Activated CD4-positive, alpha-beta memory T cell treated with anti-CD3 and anti-CD28 coated beads, Interleukin-2, amount 10 ng/mL, durations not matched to agents 7 days and 5 days (primary cell): Measurements from ENCODE around the gene KREMEN2. TPM values are rescaled to one million over a fixed set of nuclear protein-coding genes. Genes with fewer than 3 reads are reported as not detected.
A peak's percentile ranks its signal among the peaks of the same experiment; 100 is the strongest.

Source experiments
- CTCF ChIA-PET: fragments of 350-600 bp; sonication (Branson Sonifier 250); formaldehyde crosslinking; loops from one replicate; lab custom pipeline; 2021; ENCODE audit warnings: antibody characterized with exemption, inconsistent platforms; lab: Charles Lee
- POLR2A ChIA-PET: fragments of 350-600 bp; sonication (Branson Sonifier 250); formaldehyde crosslinking; loops from one replicate; lab custom pipeline; 2021; ENCODE audit warnings: antibody characterized with exemption; lab: Charles Lee
- DNase-seq: peaks from one replicate; pipeline ENCODE4 v3.0.0-alpha.2; 2020
- H3K27ac Mint-ChIP-seq: one replicate; pipeline ENCODE4 v1.8.0; 2021; ENCODE audit warnings: mild to moderate bottlenecking, mixed read lengths
- H3K27me3 Mint-ChIP-seq: one replicate; pipeline ENCODE4 v1.8.0; 2021; ENCODE audit warnings: mixed read lengths
- H3K36me3 Mint-ChIP-seq: one replicate; pipeline ENCODE4 v1.8.0; 2021; ENCODE audit warnings: low read depth, mixed read lengths
- H3K4me1 Mint-ChIP-seq: one replicate; pipeline ENCODE4 v1.8.0; 2021; ENCODE audit warnings: mixed read lengths
- H3K4me3 Mint-ChIP-seq: one replicate; pipeline ENCODE4 v1.8.0; 2021; ENCODE audit warnings: mild to moderate bottlenecking, mixed read lengths
- H3K9me3 Mint-ChIP-seq: one replicate; pipeline ENCODE4 v1.8.0; 2021; ENCODE audit warnings: mixed read lengths
- total RNA-seq, 2 experiments: library from RNA; stranded (reverse); gene quantifications; one replicate each; pipeline ENCODE4 v1.2.3, GENCODE V29; 2021

KREMEN2 gene
- total RNA-seq, 2 experiments from 2014 or later: not detected

DNA sequence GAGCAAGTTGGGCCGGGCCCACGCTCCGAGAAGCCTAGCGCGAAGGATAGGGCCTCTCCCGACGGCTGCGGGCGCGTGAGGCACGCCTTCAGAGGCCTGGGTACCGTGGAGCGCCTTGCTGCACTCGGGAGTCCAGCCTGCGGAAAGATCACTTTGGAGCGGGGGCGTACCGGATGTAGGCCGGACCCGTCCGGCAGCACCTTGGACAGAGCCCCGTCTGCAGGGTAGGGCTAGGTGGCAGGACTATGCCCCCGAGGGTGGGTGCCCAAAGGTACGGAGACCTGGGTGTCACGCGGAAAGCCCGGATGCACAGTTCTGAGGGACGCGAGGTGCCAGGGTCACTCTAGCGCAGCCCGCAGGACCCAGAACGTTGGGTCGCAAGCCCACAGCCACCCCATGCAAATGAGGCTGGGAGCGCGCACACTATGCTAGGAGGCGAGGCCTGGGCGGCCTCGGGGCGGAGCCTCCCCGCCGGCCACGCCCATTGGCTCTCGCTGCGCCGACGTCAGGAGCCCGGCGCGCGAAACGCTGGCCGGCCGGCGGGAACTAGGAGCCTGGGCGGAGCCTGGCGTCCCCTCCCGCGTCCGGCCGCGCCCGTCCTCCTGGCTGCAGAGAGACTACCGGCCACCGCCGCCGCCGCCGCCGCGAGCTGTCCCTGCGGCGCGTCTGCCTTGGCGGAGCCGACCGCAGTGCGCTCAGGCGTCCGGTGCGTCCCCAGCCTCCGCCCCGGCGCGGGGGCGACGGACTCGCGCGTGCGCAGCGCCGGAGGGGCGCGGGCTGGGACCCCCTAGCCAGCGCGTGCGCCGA is 4.9 kb downstream of the KREMEN2 start, which contains the start of gene PAQR4:
TSS of gene PAQR4 (plus strand) at position 611 of the 807 bp plus-strand sequence. CDS start 327 bp downstream, outside the sequence.
- DNase-seq: peak; percentile 88
- Mint-ChIP-seq H3K36me3 (peaks cover 22% of the 10 kb centered on the region), H3K27ac (peak within 1 kb of the TSS; percentile 71), H3K4me1 (peaks cover 42% of the 10 kb centered on the region), H3K4me3 (peak within 1 kb of the TSS; percentile 76), H3K27me3 (peaks cover 23% of the 10 kb centered on the region), H3K9me3 (no peaks in the 10 kb centered on the region)
- CTCF ChIA-PET: interaction anchor here (1.3 to 1.6 kb wide), 6 partner anchors 10 to 166 kb away, joined by 5 to 31 read pairs (median 6); partner anchors contain the start of genes FLYWCH1, PKMYT1 and ZNF213
- POLR2A ChIA-PET: interaction anchor here (0.6 to 4.1 kb wide), 15 partner anchors 11 to 215 kb away, joined by 3 to 107 read pairs (median 3); partner anchors contain the start of genes PKMYT1 and TNFRSF12A

DNA sequence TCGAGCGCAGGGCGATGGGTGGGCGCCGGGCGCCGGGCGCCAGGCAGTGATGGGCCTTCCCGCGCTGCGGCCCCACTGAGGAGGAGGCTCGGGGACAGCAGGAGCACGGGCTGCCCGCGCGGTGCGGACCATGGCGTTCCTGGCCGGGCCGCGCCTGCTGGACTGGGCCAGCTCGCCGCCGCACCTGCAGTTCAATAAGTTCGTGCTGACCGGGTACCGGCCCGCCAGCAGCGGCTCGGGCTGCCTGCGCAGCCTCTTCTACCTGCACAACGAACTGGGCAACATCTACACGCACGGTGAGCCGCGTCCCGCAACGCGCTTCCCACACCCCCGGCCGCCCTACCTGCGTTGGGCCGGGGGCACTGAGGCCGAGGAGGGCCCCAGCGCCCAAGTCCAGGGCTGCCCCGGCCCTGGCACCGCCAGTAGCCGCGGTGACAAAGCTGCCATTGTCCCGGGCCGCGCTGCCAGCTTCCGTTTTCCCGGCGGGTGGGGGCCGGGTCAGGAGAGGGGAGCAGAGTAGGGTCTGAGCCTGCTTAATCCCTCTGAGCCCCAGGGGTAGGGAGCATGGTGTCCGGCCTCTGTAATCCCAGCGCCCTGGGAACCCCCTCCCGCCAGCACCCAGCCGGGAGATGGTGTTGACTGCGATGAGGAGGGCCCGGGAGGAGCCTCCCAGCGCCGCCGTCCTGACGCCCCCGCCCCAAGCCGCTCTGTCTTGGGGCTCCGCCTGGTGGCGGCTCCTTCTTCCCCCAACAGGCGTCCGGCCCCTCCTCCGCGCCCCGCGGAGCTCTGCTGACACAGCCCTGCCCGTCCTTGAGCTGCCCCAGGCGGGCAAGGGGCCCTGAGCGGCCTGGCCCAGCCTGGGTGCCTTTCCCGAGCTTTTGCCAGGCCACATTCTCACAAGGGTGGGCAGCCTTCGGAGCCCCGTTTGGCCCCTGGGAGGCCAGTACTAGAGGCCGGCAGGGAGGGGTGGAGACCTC is 5.8 kb downstream of the KREMEN2 start:
- peaks cover 21% of the 10 kb centered on the region for H3K27me3 Mint-ChIP-seq
- ChIA-PET POLR2A (interaction anchor here (0.6 to 4.1 kb wide), 19 partner anchors 10 to 216 kb away, joined by 3 to 107 read pairs (median 3); partner anchors contain the start of genes HCFC1R1, PKMYT1 and TNFRSF12A), CTCF (interaction anchor here (0.9 to 1.6 kb wide), 8 partner anchors 10 to 166 kb away, joined by 3 to 31 read pairs (median 6); partner anchors contain the start of genes FLYWCH1, PKMYT1 and ZNF213)
- H3K4me3 Mint-ChIP-seq: peak overlapping the region; percentile 76
- H3K27ac Mint-ChIP-seq: peak overlapping the region; percentile 71
- H3K36me3 Mint-ChIP-seq: peaks cover 22% of the 10 kb centered on the region
- peaks cover 39% of the 10 kb centered on the region for H3K4me1 Mint-ChIP-seq
- DNase-seq: peak; percentile 87
- no peaks in the 10 kb centered on the region for H3K9me3 Mint-ChIP-seq

DNA sequence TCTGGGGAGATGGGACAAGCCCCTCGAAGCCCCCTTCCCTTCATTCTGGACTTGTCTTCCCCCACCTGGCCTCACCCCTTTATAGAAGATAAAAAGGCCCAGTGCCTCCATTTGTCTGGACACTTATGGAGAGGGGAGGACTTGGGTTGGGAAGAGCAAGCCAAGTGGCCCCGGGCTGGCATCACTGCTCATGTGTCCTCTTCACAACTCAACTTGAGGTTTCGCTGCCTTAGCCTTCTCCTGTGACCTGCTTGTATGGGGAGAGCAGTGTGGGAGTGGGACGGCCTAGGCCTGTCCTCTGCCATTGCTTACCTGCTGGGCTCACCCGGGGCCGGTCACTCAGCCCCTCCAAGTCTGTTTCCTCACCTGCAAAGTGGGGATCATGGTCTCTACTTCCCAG is 6.5 kb downstream of the KREMEN2 start:
- ChIA-PET CTCF (interaction anchor here (0.9 to 1.6 kb wide), 8 partner anchors 9 to 165 kb away, joined by 3 to 31 read pairs (median 6); partner anchors contain the start of genes FLYWCH1, PKMYT1 and ZNF213), POLR2A (interaction anchor here (0.9 to 4.1 kb wide), 10 partner anchors 9 to 217 kb away, joined by 3 to 107 read pairs (median 4); partner anchors contain the start of genes HCFC1R1, PKMYT1 and TNFRSF12A)
- peaks cover 23% of the 10 kb centered on the region for H3K36me3 Mint-ChIP-seq
- H3K9me3 Mint-ChIP-seq: no peaks in the 10 kb centered on the region
- peak overlapping the region; percentile 71 for H3K27ac Mint-ChIP-seq
- no peak for DNase-seq
- H3K4me1 Mint-ChIP-seq: peaks cover 32% of the 10 kb centered on the region
- H3K27me3 Mint-ChIP-seq: peaks cover 16% of the 10 kb centered on the region
- H3K4me3 Mint-ChIP-seq: peak overlapping the region; percentile 76

DNA sequence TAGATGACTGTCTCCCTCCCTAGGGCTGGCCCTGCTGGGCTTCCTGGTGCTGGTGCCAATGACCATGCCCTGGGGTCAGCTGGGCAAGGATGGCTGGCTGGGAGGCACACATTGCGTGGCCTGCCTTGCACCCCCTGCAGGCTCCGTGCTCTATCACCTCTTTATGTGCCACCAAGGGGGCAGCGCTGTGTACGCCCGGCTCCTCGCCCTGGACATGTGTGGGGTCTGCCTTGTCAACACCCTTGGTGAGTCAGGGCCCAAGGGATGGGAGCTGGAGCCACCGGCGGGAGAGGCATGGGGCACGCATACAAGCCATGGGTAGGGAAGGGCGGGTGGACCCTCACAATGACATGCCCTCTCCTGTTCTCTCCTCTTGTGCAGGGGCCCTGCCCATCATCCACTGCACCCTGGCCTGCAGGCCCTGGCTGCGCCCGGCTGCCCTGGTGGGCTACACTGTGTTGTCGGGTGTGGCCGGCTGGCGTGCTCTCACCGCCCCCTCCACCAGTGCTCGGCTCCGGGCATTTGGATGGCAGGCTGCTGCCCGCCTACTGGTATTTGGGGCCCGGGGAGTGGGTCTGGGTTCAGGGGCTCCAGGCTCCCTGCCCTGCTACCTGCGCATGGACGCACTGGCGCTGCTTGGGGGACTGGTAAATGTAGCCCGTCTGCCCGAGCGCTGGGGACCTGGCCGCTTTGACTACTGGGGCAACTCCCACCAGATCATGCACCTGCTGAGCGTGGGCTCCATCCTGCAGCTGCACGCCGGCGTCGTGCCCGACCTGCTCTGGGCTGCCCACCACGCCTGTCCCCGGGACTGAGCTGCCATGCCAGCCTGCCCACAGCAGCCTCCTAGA is 7.3 kb downstream of the KREMEN2 start:
- no peaks in the 10 kb centered on the region for H3K9me3 Mint-ChIP-seq
- ChIA-PET CTCF (no interaction called here), POLR2A (interaction anchor here (1.4 to 4.1 kb wide), 3 partner anchors 8 to 33 kb away, joined by 3 to 107 read pairs (median 4); partner anchors contain the start of gene PKMYT1)
- peak overlapping the region; percentile 76 for H3K4me3 Mint-ChIP-seq
- peaks cover 29% of the 10 kb centered on the region for H3K36me3 Mint-ChIP-seq
- H3K27ac Mint-ChIP-seq: peak overlapping the region; percentile 71
- H3K27me3 Mint-ChIP-seq: peaks cover 12% of the 10 kb centered on the region
- no peak for DNase-seq
- H3K4me1 Mint-ChIP-seq: peaks cover 28% of the 10 kb centered on the region

DNA sequence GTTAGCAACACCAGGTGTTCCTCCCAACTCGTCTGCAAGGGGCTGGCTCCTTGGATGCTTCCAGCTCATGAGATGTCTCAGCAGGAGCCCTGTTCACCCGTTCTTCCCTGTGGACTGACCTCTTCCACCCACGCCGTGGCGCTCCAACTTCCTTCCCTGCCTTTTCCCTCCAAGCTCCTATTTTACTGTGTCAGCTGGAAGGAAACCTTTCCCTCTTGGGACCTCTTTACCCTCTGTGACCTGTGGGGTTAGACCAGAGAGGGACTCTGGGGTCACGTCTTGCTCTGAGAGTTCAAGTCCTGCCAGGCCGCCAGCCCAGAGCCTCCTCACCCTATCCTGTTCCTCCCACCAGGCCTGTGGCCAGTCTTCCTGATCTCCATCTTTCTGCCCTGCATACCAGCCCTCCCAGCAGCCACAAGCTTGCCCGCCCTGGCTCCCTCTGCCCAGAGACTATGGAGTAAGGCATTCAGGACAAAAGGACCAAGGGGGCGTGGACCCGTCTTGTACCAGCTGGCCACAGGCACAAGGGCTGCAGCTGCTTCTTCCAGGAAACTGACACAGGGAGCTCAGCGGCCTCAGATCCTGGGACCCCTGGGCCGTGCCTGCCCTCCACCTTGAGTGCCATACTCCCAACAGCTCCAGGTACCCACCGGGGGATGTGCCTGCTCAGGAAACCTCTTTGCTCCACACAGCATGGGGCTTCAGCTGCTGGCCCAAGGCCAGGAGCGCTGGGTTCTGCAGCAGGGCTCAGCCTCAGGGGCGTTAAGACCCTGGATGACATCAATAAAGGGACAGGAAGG is 8.1 kb downstream of the KREMEN2 start:
- DNase-seq: no peak
- Mint-ChIP-seq H3K27me3 (peaks cover 10% of the 10 kb centered on the region), H3K27ac (peak overlapping the region; percentile 40), H3K4me3 (peak overlapping the region; percentile 15), H3K9me3 (no peaks in the 10 kb centered on the region), H3K4me1 (peaks cover 33% of the 10 kb centered on the region), H3K36me3 (peaks cover 34% of the 10 kb centered on the region)
- POLR2A ChIA-PET: interaction anchor here (1.4 to 4.1 kb wide), 3 partner anchors 7 to 32 kb away, joined by 3 to 107 read pairs (median 4); partner anchors contain the start of gene PKMYT1
- CTCF ChIA-PET: interaction anchor here (0.6 to 0.9 kb wide), 3 partner anchors 8 to 45 kb away, joined by 3 read pairs; no protein-coding TSS in a partner anchor

DNA sequence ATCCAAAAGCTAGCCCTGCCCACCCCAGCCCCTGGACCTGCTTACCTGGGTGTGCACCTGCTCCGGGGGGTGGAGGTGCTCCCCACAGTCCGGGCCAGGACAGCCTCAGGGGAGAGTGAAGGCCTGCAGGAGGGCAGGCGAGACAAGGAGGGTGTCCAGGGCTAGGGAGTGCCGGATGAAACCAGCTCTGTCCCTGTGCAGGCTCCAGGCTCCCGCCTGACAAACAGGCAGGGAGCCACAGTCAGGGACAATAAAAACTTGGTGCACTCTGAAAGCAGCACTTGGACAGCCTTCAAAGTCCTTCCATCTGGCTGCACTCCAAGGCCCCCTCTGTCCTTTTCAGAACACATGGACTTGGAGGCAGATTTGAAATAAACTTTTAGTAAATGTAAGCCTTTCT is 9.0 kb downstream of the KREMEN2 start:
- H3K4me3 Mint-ChIP-seq: no peak overlapping the region
- H3K36me3 Mint-ChIP-seq: peaks cover 40% of the 10 kb centered on the region
- no peak for DNase-seq
- CTCF ChIA-PET: interaction anchor here (0.6 kb wide), 1 partner anchor 8 kb away, joined by 3 read pairs; no protein-coding TSS in a partner anchor
- no peak overlapping the region for H3K27ac Mint-ChIP-seq
- POLR2A ChIA-PET: interaction anchor here (1.5 kb wide), 1 partner anchor 15 kb away, joined by 4 read pairs; a partner anchor contains a TSS
- H3K27me3 Mint-ChIP-seq: peaks cover 5% of the 10 kb centered on the region
- no peaks in the 10 kb centered on the region for H3K9me3 Mint-ChIP-seq
- peaks cover 36% of the 10 kb centered on the region for H3K4me1 Mint-ChIP-seq

DNA sequence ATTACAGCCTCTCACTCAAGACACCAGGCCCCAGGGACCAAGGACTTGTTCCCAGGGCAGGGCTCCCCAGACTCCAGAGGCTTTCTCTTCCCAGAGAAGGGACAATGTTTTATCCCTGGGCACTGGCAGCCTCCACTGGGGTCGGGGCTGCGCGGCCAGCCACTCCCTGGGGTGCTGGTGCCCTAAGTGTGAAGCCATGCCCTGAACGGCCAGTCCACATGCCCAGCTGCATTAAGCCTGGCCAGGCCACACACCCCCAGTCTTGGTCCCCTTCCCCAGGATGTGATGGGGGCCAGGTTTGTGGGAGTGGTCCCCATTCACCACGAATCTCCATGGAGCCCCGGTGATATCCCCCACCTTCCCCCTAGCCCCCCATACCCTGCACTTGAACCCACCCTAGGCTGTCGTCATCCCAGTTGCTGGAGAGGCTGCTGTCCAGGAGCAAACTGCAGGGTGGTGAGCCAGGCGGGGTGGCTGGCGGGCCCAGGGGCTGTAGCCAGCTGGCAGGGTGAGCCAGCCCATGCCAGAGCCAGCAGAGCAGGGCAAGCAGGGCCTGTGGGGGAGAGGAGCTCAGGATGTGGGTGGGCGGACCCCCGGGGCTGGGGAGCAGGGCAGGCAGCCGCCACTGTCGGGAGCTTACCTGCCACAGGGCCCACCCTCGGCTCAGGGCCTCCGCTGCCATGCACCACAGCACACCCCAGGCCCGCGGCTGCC is 9.7 kb downstream of the KREMEN2 start:
- Mint-ChIP-seq H3K36me3 (peaks cover 43% of the 10 kb centered on the region), H3K4me1 (peaks cover 33% of the 10 kb centered on the region), H3K27ac (no peak overlapping the region), H3K27me3 (no peaks in the 10 kb centered on the region), H3K9me3 (no peaks in the 10 kb centered on the region), H3K4me3 (no peak overlapping the region)
- POLR2A ChIA-PET: no interaction called here
- no peak for DNase-seq
- CTCF ChIA-PET: no interaction called here

DNA sequence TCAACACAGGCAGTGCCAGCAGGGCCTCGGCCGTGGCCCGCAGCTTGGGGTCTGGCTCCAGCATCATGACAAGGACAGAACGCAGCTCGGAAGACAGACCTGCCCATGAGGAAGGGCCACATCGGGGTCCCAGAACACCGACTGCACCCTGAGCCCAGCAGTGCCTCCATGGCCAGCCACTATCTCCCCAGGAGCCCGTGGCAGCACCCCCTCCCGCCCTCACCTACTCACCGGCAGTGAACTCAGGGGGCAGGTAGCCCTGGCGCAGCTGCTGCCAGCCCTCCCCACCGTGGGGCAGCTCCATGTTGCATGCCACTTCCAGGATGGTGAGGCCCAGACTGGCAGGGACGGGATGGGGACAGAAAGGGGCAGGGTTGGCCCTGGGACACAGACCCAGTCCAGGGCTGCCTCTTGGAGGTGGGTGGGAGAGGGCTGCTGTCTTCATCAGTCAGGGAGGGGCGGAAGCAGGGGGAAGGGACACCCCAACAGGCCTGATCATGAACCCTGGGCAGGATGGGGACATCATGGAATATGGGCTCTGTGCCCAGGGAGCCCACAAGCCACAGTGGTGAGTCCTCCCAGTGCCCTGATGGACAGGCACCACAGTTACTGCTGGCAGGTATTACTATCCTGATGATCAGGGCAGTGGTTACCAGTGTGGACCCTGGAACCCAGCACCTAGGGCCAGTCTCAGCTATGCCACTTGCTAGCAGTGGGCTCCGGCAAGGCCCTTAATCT is 10.4 kb downstream of the KREMEN2 start:
- DNase-seq: no peak
- Mint-ChIP-seq H3K4me3 (no peak overlapping the region), H3K4me1 (peaks cover 35% of the 10 kb centered on the region), H3K27ac (no peak overlapping the region), H3K36me3 (peaks cover 43% of the 10 kb centered on the region), H3K9me3 (no peaks in the 10 kb centered on the region), H3K27me3 (no peaks in the 10 kb centered on the region)
- POLR2A ChIA-PET: interaction anchor here (0.8 kb wide), 1 partner anchor 384 kb away, joined by 3 read pairs; no protein-coding TSS in a partner anchor
- CTCF ChIA-PET: no interaction called here

DNA sequence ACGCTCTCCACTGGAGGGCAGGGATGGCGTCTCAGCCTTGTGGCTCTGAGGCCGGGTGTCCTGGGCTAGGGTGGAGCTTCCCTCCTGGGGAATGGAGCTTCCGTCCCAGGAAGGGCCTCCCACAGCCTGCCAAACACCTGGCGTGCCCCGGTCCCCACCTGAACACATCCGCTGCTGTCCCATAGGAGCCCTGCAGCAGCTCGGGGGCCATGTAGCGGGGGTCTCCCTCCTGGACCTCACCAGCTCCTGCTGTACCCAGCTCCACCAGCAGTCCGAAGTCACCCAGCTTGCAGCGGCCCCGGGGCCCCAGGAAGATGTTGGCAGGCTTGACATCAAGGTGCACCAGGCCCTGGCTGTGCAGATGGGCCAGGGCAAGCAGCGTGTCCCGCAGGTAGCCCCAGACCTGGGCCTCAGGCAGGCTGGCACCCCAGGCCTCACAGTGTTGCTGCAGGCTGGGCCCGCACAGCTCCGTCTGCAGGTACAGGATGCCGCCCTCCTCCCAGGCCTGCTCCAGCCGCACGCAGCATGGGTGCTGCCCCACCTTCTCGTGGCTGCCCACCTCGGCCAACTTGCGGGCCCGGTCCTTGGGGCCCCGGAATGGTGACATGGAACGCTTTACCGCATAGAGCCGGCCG is 11.2 kb downstream of the KREMEN2 start:
- Mint-ChIP-seq H3K27ac (no peak overlapping the region), H3K4me1 (peaks cover 34% of the 10 kb centered on the region), H3K4me3 (no peak overlapping the region), H3K27me3 (no peaks in the 10 kb centered on the region), H3K9me3 (no peaks in the 10 kb centered on the region), H3K36me3 (peaks cover 45% of the 10 kb centered on the region)
- CTCF ChIA-PET: no interaction called here
- POLR2A ChIA-PET: interaction anchor here (0.8 to 2.6 kb wide), 2 partner anchors 10 to 384 kb away, joined by 3 to 7 read pairs; no protein-coding TSS in a partner anchor
- no peak for DNase-seq
